RWPE1 (cell line): Measurements from ENCODE around the gene N4BP3.

Experiments used
- CTCF ChIA-PET: fragments of 350-600 bp; sonication (Branson Sonifier 250); formaldehyde crosslinking; extraction: SDS; loops from one replicate; lab custom pipeline; 2021; lab: Yijun Ruan, JAX
- POLR2A ChIA-PET: fragments of 400-600 bp; formaldehyde crosslinking; extraction: SDS; loops from one replicate; lab custom pipeline; 2020; ENCODE audit warnings: antibody characterized with exemption; ENCODE audit not compliant: low non-redundant PET; lab: Yijun Ruan, JAX
- DNase-seq: peaks from one replicate; pipeline ENCODE4 v3.0.0; 2012; ENCODE audit warnings: low spot score
- H3K27ac ChIP-seq: fragments of 450-650 bp; 2 replicates; pipeline ENCODE4 v1.5.1; 2017
- CTCF ChIP-seq: fragments of 450-650 bp; conservative IDR thresholded peaks from 2 replicates; pipeline ENCODE4 v1.5.1; 2017; ENCODE audit warnings: low read depth, mild to moderate bottlenecking

Gene N4BP3

GRCh38 chr5:178094345-178094744, 19.0 kb upstream of the N4BP3 start:
- H3K27ac ChIP-seq = no peak overlapping the region
- CTCF ChIA-PET = no interaction called here
- POLR2A ChIA-PET = no interaction called here
- DNase-seq = no peak
- TF ChIP-seq CTCF = no peak

GRCh38 chr5:178098685-178099084, 14.6 kb upstream of the N4BP3 start:
- POLR2A ChIA-PET = no interaction called here
- TF ChIP-seq CTCF = no peak
- CTCF ChIA-PET = no interaction called here
- H3K27ac ChIP-seq = no peak overlapping the region
- no peak for DNase-seq

- POLR2A ChIA-PET = no interaction called here
- CTCF ChIA-PET = interaction anchor here (0.9 kb wide), 1 partner anchor 42 kb away, joined by 3 read pairs; no protein-coding TSS in a partner anchor
- H3K27ac ChIP-seq = peak overlapping the region; percentile 59
- no peak for TF ChIP-seq CTCF
- no peak for DNase-seq
Observed at GRCh38 chr5:178103612-178104011, 9.7 kb upstream of the N4BP3 start.

GRCh38 chr5:178104492-178104891, 8.8 kb upstream of the N4BP3 start:
- ChIA-PET CTCF (interaction anchor here (0.6 to 0.9 kb wide), 2 partner anchors 41 to 376 kb away, joined by 3 read pairs; no protein-coding TSS in a partner anchor), POLR2A (no interaction called here)
- DNase-seq = no peak
- no peak for TF ChIP-seq CTCF
- peak overlapping the region; percentile 59 for H3K27ac ChIP-seq

GRCh38 chr5:178106086-178106485, 7.2 kb upstream of the N4BP3 start:
- no peak for DNase-seq
- ChIA-PET CTCF (interaction anchor here (0.6 to 6.2 kb wide), 4 partner anchors 15 to 43 kb away, joined by 3 to 49 read pairs (median 5); no protein-coding TSS in a partner anchor), POLR2A (interaction anchor here (0.7 kb wide), 1 partner anchor 20 kb away, joined by 5 read pairs; no protein-coding TSS in a partner anchor)
- H3K27ac ChIP-seq = peak overlapping the region; percentile 39
- no peak for TF ChIP-seq CTCF

GRCh38 chr5:178106556-178107239, 6.6 kb upstream of the N4BP3 start:
- POLR2A ChIA-PET = interaction anchor here (0.7 kb wide), 1 partner anchor 19 kb away, joined by 5 read pairs; no protein-coding TSS in a partner anchor
- H3K27ac ChIP-seq = peak overlapping the region; percentile 39
- CTCF ChIA-PET = interaction anchor here (0.6 to 6.2 kb wide), 3 partner anchors 14 to 30 kb away, joined by 5 to 49 read pairs (median 6); no protein-coding TSS in a partner anchor
- peak; percentile 76 for DNase-seq
- TF ChIP-seq CTCF = no peak
